Activated CD8-positive, alpha-beta T cell treated with anti-CD3 and anti-CD28 coated beads for 36 hours (primary cell): Measurements from ENCODE around the gene SFMBT1. TPM values are rescaled to one million over a fixed set of nuclear protein-coding genes. Genes with fewer than 3 reads are reported as not detected.

Experiments
- ATAC-seq: fragments of 200-7000 bp; cut with Tn5 transposase; one replicate; pipeline ENCODE4 v1.10.0; 2021; ENCODE audit warnings: mild to moderate bottlenecking, moderate library complexity
- CTCF ChIA-PET: fragments of 350-600 bp; sonication (Branson Sonifier 250); formaldehyde crosslinking; loops from one replicate; lab custom pipeline; 2021; ENCODE audit warnings: antibody characterized with exemption; lab: Charles Lee
- POLR2A ChIA-PET: fragments of 350-600 bp; sonication (Branson Sonifier 250); formaldehyde crosslinking; loops from one replicate; lab custom pipeline; 2021; ENCODE audit warnings: antibody characterized with exemption; lab: Charles Lee
- DNase-seq: peaks from one replicate; pipeline ENCODE4 v3.0.0-alpha.2; 2020
- H3K27ac Mint-ChIP-seq: one replicate; pipeline ENCODE4 v1.8.0; 2021; ENCODE audit warnings: mild to moderate bottlenecking, mixed read lengths
- H3K27me3 Mint-ChIP-seq: one replicate; pipeline ENCODE4 v1.8.0; 2021; ENCODE audit warnings: mixed read lengths
- H3K36me3 Mint-ChIP-seq: one replicate; pipeline ENCODE4 v1.8.0; 2021; ENCODE audit warnings: low read depth, mixed read lengths
- H3K4me1 Mint-ChIP-seq: one replicate; pipeline ENCODE4 v1.8.0; 2021; ENCODE audit warnings: low read depth, mixed read lengths
- H3K4me3 Mint-ChIP-seq: one replicate; pipeline ENCODE4 v1.8.0; 2021; ENCODE audit warnings: mild to moderate bottlenecking, moderate library complexity, mixed read lengths
- H3K9me3 Mint-ChIP-seq: one replicate; pipeline ENCODE4 v1.8.0; 2021; ENCODE audit warnings: mixed read lengths
- CTCF ChIP-seq: fragments of 200-600 bp; IDR thresholded peaks from one replicate; pipeline ENCODE4 v1.8.0; 2022; ENCODE audit warnings: antibody characterized with exemption, mild to moderate bottlenecking
- intact Hi-C: fragments of 100-400 bp; cut with micrococcal nuclease; formaldehyde crosslinking; loops from one replicate; pipeline ENCODE4 v1.10.0; 2022
- total RNA-seq, 2 experiments: library from RNA; stranded (reverse); gene quantifications; one replicate each; pipeline ENCODE4 v1.2.3, GENCODE V29; 2021

The SFMBT1 gene
- total RNA-seq, 2 experiments from 2014 or later = 17.8 to 20.1 TPM

DNA sequence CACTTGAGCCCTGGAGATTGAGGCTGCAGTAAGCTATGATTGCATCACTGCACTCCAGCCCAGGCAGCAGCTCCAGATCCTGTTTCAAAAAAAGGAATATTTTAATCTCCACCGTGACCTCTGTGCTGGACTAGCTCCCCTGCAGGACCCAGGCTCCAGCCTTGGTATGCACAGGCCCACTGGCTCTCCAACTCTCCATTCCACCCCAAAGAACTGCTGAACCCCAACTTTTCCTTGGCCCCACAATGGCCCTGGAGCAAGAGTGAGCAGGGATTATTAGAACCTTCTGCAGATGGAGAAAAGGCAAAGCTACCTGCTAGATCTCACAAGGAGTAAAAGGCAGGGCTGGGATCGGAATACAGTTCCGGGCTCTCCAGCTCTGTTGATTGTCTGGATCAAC lies 32.8 kb upstream of the SFMBT1 start:
- TF ChIP-seq CTCF = no peak
- intact Hi-C loops = loop anchor here (10.0 kb wide), 1 partner anchor 144 kb away; no protein-coding TSS in a partner anchor
- DNase-seq (no peak), ATAC-seq (no peak)
- Mint-ChIP-seq H3K4me3 (no peak overlapping the region), H3K27me3 (no peaks in the 10 kb centered on the region), H3K36me3 (no peaks in the 10 kb centered on the region), H3K27ac (no peak overlapping the region), H3K4me1 (no peaks in the 10 kb centered on the region), H3K9me3 (no peaks in the 10 kb centered on the region)
- ChIA-PET POLR2A (interaction anchor here (1.0 kb wide), 1 partner anchor 20 kb away, joined by 4 read pairs; no protein-coding TSS in a partner anchor), CTCF (no interaction called here)

DNA sequence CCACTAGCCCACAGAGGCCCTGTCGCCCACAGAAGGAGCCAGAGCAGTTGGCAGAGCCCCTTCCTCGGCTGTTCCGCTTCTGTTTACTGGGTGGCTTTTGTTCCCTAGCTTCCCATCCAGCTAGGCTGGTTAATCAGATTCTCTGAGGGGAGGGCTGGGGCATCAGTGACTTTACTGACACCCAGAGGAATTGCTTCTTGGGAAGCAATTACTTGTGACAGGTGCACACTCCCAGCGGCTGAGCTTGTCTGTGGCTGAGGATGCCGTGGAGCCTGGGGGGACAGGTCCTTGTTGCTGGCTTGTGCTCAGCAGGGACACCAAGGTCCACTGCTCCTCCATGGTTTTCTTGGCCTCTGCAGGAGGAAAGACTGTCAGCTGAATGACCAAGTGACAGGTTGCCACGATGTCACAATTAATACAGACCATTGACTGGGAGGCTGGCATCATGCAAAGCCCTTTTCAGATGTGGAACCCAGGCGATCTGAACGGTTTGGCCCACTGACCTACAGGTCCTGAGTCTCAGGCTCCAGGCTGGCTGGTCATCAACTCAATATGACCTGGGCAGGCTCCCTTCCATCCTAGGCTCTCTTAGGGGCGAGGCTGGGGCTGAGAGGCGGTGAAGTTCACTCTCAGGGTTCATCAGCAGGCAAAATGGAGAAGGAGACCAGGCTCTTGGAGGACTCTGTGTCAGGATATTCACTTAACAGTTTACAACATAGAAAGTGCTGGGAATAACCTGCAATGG lies 31.8 kb upstream of the SFMBT1 start:
- no peaks in the 10 kb centered on the region for H3K27me3 Mint-ChIP-seq
- H3K27ac Mint-ChIP-seq = no peak overlapping the region
- ChIA-PET POLR2A (no interaction called here), CTCF (no interaction called here)
- peaks cover 9% of the 10 kb centered on the region for H3K4me1 Mint-ChIP-seq
- H3K4me3 Mint-ChIP-seq = no peak overlapping the region
- no peak for ATAC-seq
- intact Hi-C loops = loop anchor here (10.0 kb wide), 1 partner anchor 143 kb away; no protein-coding TSS in a partner anchor
- H3K9me3 Mint-ChIP-seq = no peaks in the 10 kb centered on the region
- H3K36me3 Mint-ChIP-seq = no peaks in the 10 kb centered on the region
- no peak for DNase-seq
- no peak for TF ChIP-seq CTCF

DNA sequence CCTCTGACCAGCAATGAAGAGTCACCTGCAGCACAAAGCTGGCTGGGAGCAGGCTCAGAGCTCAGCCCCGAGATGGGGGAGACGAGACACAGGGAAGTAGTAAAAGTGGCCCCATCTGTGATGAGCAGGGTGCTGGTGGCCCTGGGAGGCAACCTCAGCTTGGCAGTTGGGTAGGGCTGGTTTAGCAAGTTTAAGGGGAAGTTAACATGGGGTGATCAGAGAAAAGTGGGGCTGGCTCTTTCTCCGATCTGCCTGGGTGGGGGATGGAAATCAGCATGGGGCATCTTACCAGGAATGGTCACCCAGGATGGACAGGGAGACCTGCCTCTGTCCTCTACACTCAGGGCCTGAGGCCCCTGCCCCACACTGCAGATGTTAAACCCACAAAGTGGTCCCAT lies 29.9 kb upstream of the SFMBT1 start:
- no peaks in the 10 kb centered on the region for H3K27me3 Mint-ChIP-seq
- no peak for TF ChIP-seq CTCF
- DNase-seq = no peak
- H3K4me1 Mint-ChIP-seq = peaks cover 17% of the 10 kb centered on the region
- H3K27ac Mint-ChIP-seq = no peak overlapping the region
- no peaks in the 10 kb centered on the region for H3K9me3 Mint-ChIP-seq
- intact Hi-C loops = loop anchor here (10.0 kb wide), 1 partner anchor 141 kb away; no protein-coding TSS in a partner anchor
- no peak overlapping the region for H3K4me3 Mint-ChIP-seq
- ChIA-PET POLR2A (interaction anchor here (0.9 kb wide), 1 partner anchor 141 kb away, joined by 3 read pairs; no protein-coding TSS in a partner anchor), CTCF (interaction anchor here (0.8 kb wide), 1 partner anchor 30 kb away, joined by 3 read pairs; the partner anchor contains the start of gene SFMBT1)
- no peak for ATAC-seq
- no peaks in the 10 kb centered on the region for H3K36me3 Mint-ChIP-seq

GRCh38 chr3:53074761-53075742 lies 29.2 kb upstream of the SFMBT1 start:
- Mint-ChIP-seq H3K9me3 (no peaks in the 10 kb centered on the region), H3K4me3 (no peak overlapping the region), H3K27me3 (no peaks in the 10 kb centered on the region), H3K4me1 (peaks cover 17% of the 10 kb centered on the region), H3K36me3 (no peaks in the 10 kb centered on the region), H3K27ac (peak overlapping the region; percentile 50)
- intact Hi-C loops = loop anchor here (10.0 kb wide), 1 partner anchor 140 kb away; no protein-coding TSS in a partner anchor
- TF ChIP-seq CTCF = no peak
- ATAC-seq (no peak), DNase-seq (no peak)
- ChIA-PET POLR2A (interaction anchor here (0.9 kb wide), 1 partner anchor 140 kb away, joined by 3 read pairs; no protein-coding TSS in a partner anchor), CTCF (interaction anchor here (0.8 kb wide), 1 partner anchor 29 kb away, joined by 3 read pairs; the partner anchor contains the start of gene SFMBT1)
